ENCODE data around the gene OMG. TPM values are rescaled to one million over a fixed set of nuclear protein-coding genes. Genes with fewer than 3 reads are reported as not detected.

OMG gene
- polyA plus RNA-seq, 3 donors: 0.83 to 2.2 TPM; not detected in 1

DNA sequence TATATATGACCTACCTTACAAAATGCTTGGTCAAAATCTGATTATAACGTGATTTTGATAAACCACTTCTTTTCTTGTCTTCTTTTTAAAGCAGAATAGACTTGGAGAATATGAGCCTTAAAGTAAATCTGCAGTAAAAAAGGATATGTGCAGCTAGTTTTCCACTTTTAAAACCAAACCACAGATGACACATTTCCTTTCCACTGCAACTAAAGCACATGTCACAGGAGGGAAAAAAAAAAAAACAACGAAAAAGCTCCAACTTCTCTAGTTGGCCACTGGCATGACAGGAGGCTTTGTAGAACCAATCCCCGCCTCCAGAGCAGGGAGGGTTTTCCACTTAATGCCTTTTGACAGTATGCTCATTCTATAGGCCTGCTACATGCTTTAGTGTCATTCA, 24.4 kb upstream of the OMG start, which contains the start of gene EVI2A:
Gene EVI2A (minus strand): TSS at position 142 of the 400 bp plus-strand sequence. CDS start 2,609 bp downstream, outside the sequence.
- DNase-seq: peak; percentile 88 to 94 (median 92)
- no peaks in the 10 kb centered on the region for H3K27me3 ChIP-seq (ENCODE audit: control insufficient read depth in 2 of 2, insufficient read depth in 2 of 2, low read length in 2 of 2)
- H3K4me2 ChIP-seq (replicated peaks; ENCODE audit: extremely low read depth, low read length, poor library complexity, severe bottlenecking): peak within 1 kb of the TSS; percentile 98
- peaks cover 70% of the 10 kb centered on the region for H3K79me2 ChIP-seq (ENCODE audit: insufficient read depth, low read length)
- Mint-ChIP-seq H3K4me3 (peak within 1 kb of the TSS; percentile 72 to 88), H3K36me3 (peaks cover 24 to 28% of the 10 kb centered on the region in 2 donors), H3K4me1 (peaks cover 25% of the 10 kb centered on the region), H3K27ac (peak within 1 kb of the TSS; percentile 84 to 95 (median 89)), H3K27me3 (ENCODE audit: low read depth in 3 of 3) (no peaks in the 10 kb centered on the region), H3K9me3 (no peaks in the 10 kb centered on the region)
- peaks cover 5 to 8% of the 10 kb centered on the region in 2 donors for H3K36me3 ChIP-seq (replicated peaks in 1 of 2; ENCODE audit: control insufficient read depth in 1 of 2, insufficient read depth in 2 of 2, low read length in 2 of 2)
- H3K4me1 ChIP-seq (ENCODE audit: control insufficient read depth in 1 of 2, insufficient read depth in 2 of 2, low read length in 2 of 2): peaks cover 24 to 40% of the 10 kb centered on the region in 2 donors
- H3K27ac ChIP-seq (ENCODE audit: low read depth in 1 of 2, low read length in 2 of 2): peak within 1 kb of the TSS; percentile 29 to 98
- WGBS (ENCODE audit: insufficient coverage): no CpG with 5 or more reads among the region's 3 CpGs
- no peaks in the 10 kb centered on the region for H4K20me1 ChIP-seq (ENCODE audit: insufficient read depth, low read length)
- H2AFZ ChIP-seq (ENCODE audit: insufficient read depth, low read depth, low read length, poor library complexity, severe bottlenecking): no peak within 1 kb of the TSS
- no peaks in the 10 kb centered on the region for H3K9me3 ChIP-seq (replicated peaks in 1 of 2; ENCODE audit: control insufficient read depth in 1 of 2, insufficient read depth in 1 of 2, low read length in 2 of 2)
- peak within 1 kb of the TSS; percentile 90 to 100 (median 96) for H3K4me3 ChIP-seq (replicated peaks in 1 of 3; ENCODE audit: low read depth in 2 of 3, low read length in 3 of 3)
- H3K9ac ChIP-seq (ENCODE audit: insufficient read depth, low read length, poor library complexity, severe bottlenecking): peak within 1 kb of the TSS; percentile 82
- intact Hi-C loops (cut with micrococcal nuclease): loop anchor here in 1 of 2 donors (10.0 kb wide), 1 partner anchor 47 kb away; no protein-coding TSS in a partner anchor
- TF ChIP-seq, protein P1, sequence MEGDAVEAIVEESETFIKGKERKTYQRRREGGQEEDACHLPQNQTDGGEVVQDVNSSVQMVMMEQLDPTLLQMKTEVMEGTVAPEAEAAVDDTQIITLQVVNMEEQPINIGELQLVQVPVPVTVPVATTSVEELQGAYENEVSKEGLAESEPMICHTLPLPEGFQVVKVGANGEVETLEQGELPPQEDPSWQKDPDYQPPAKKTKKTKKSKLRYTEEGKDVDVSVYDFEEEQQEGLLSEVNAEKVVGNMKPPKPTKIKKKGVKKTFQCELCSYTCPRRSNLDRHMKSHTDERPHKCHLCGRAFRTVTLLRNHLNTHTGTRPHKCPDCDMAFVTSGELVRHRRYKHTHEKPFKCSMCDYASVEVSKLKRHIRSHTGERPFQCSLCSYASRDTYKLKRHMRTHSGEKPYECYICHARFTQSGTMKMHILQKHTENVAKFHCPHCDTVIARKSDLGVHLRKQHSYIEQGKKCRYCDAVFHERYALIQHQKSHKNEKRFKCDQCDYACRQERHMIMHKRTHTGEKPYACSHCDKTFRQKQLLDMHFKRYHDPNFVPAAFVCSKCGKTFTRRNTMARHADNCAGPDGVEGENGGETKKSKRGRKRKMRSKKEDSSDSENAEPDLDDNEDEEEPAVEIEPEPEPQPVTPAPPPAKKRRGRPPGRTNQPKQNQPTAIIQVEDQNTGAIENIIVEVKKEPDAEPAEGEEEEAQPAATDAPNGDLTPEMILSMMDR (IDR thresholded peaks at IDR 0.05): no peak

DNA sequence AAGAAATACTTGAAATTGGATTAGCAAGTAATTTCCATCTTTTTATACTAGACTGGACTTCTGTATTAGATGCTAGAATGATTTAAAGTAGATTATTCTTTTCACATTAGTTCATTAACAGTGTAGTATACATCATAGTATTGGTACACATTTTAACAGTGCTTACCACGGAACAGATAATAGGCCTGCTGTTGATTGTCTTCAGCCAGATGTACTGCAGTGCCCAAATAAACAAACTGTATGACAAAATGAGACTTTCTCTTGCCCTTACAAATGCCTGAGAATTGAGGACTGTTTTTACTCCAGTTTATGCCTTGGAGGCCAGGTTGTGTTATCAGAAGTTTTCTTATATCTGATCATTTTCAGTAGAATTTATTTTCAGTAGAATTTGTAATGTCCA, 23.8 kb upstream of the OMG start:
- peak overlapping the region; percentile 72 to 88 for H3K4me3 Mint-ChIP-seq
- peaks cover 74% of the 10 kb centered on the region for H3K79me2 ChIP-seq (ENCODE audit: insufficient read depth, low read length)
- peak in 1 of 3 donors; percentile 8 for DNase-seq

More for the DNA sequence above, 23.8 kb upstream of the OMG start:
- no CpG with 5 or more reads among the region's 1 CpG for WGBS (ENCODE audit: insufficient coverage)
- Histone ChIP-seq H3K4me3 (replicated peaks in 1 of 3; ENCODE audit: low read depth in 2 of 3, low read length in 3 of 3) (peak overlapping the region; percentile 90 to 100 (median 96)), H4K20me1 (ENCODE audit: insufficient read depth, low read length) (no peaks in the 10 kb centered on the region), H3K9me3 (replicated peaks in 1 of 2; ENCODE audit: control insufficient read depth in 1 of 2, insufficient read depth in 1 of 2, low read length in 2 of 2) (no peaks in the 10 kb centered on the region), H3K27me3 (ENCODE audit: control insufficient read depth in 2 of 2, insufficient read depth in 2 of 2, low read length in 2 of 2) (no peaks in the 10 kb centered on the region), H3K4me2 (replicated peaks; ENCODE audit: extremely low read depth, low read length, poor library complexity, severe bottlenecking) (peak overlapping the region; percentile 98), H2AFZ (ENCODE audit: insufficient read depth, low read depth, low read length, poor library complexity, severe bottlenecking) (no peak overlapping the region), H3K9ac (ENCODE audit: insufficient read depth, low read length, poor library complexity, severe bottlenecking) (peak overlapping the region; percentile 82), H3K27ac (ENCODE audit: low read depth in 1 of 2, low read length in 2 of 2) (peak overlapping the region in 1 of 2 donors; percentile 98), H3K4me1 (ENCODE audit: control insufficient read depth in 1 of 2, insufficient read depth in 2 of 2, low read length in 2 of 2) (peaks cover 31 to 47% of the 10 kb centered on the region in 2 donors), H3K36me3 (replicated peaks in 1 of 2; ENCODE audit: control insufficient read depth in 1 of 2, insufficient read depth in 2 of 2, low read length in 2 of 2) (peaks cover 1 to 5% of the 10 kb centered on the region in 2 donors)
- H3K36me3 Mint-ChIP-seq: peaks cover 17 to 21% of the 10 kb centered on the region in 2 donors
- intact Hi-C loops (cut with micrococcal nuclease): loop anchor here in 1 of 2 donors (10.0 kb wide), 1 partner anchor 46 kb away; no protein-coding TSS in a partner anchor
- peaks cover 30% of the 10 kb centered on the region for H3K4me1 Mint-ChIP-seq
- no peaks in the 10 kb centered on the region for H3K9me3 Mint-ChIP-seq
- no peaks in the 10 kb centered on the region for H3K27me3 Mint-ChIP-seq (ENCODE audit: low read depth in 3 of 3)
- H3K27ac Mint-ChIP-seq: peak overlapping the region; percentile 84 to 95 (median 89)
- TF ChIP-seq, protein P1 (IDR thresholded peaks at IDR 0.05): no peak

Measured in CD14-positive monocyte (primary cell).